ENCODE measurements around the gene EFNB2.
A peak's percentile ranks its signal among the peaks of the same experiment; 100 is the strongest.

Gene EFNB2

DNA sequence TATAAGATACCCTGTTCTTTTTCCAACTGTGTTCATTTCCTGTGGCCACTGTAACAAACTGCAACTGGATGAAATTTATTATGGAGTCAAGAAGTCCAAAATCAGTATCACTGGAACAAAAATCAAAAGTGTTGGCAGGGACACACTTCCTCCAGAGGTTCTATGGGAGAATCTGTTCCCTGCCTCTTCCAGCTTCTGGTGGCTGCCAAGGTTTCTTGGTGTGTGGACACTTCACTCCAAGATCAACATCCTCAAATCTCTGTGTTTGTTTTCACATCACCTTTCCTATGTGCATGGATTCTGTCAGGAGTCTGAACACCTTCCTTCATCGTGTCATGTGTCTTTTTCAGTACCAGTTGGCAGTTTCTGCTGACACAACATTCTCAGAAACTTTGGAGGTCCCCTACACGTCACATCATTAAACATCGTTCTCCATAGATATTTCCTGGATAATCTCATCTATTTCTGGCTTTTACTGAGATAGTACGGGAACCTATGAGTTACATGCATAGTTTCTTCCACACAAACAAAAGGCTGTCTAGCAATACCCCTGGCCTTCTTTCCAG is 15.2 kb upstream of the EFNB2 start:
- DNase-seq (ENCODE audit: low read depth): no peak

DNA sequence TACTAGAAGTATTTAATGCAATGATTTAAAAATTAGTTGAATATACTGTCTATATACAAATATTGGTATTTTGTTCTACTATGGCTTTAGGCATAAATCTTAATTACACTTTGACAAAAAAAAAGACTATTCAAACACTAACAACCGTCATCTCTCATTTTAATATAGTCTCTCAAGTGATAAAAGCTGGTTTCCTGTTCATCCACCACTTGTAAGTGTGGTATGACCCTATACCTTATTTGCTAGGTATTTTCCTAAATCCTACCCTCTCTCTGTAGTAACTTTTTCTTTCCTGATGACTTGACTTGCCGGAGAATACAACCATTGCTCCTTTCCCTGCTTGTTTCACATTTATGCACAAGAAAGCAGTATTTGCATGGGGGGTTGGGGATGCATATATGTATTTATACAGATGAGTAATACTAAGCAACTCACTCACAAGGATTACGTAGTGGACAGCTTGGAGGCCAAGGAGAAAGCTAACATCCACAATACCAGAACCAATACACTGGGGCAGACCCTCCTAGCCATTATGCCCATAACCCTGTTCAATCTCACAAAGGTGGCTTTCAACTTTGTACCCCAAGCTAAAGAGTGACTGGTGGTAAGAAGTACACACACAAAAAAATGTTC is 12.7 kb upstream of the EFNB2 start:
- DNase-seq (ENCODE audit: low read depth): no peak

DNA sequence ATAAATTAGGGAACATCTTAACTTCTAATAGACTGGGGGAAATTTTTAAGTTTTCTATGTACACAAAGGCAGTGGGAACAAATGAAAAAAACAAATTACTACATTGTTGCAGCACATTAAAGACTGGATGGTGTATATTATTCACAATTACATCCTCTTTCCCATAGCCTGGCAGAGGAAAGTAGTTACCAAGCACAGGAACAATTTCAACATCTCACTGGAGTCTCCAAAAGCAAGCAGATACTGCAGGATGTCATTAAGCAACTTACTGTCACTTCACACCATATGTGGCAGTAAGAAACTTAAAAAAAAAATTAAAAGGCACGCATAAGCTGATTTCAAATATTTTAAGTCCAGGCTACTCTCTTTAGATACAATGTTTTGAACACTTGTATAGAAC is 6.4 kb upstream of the EFNB2 start:
- DNase-seq (ENCODE audit: low read depth): no peak

DNA sequence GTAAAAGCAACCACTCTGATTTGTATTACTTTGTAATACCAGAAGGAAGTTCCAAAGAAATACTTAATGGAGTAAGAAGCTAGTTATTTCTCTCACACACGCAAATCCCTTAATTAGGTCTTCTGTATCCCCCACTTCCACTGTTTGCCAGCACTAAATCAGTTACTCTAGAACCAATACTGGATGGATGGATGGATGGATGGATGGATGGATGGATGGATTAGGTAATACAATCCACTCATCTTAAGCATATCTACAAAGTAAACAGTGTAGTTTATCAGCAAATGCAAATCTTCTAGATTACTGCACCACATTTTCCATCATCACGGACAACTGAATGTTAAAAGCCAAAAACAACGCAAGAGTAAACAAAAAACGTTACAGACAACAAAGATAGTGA is 5.2 kb upstream of the EFNB2 start:
- DNase-seq (ENCODE audit: low read depth): no peak

DNA sequence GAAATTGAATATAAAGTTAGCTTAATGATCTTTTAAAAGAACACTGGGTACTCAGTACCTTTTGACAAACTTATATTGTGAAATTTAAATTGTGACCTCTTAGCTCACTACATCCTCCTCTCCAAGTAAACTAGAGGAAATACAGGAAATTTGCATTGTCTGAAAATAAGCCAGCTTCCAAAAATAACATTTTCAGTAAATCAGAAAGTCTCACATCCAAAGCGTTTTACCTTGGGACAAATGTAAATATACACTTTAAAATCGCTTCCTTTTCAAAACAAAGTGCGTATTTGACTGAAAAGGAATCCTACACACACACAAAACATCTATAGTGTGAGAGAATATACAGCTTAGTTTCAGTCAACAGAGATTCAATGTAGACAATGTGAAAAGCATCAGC is 2.1 kb upstream of the EFNB2 start:
- no peak for DNase-seq (ENCODE audit: low read depth)

DNA sequence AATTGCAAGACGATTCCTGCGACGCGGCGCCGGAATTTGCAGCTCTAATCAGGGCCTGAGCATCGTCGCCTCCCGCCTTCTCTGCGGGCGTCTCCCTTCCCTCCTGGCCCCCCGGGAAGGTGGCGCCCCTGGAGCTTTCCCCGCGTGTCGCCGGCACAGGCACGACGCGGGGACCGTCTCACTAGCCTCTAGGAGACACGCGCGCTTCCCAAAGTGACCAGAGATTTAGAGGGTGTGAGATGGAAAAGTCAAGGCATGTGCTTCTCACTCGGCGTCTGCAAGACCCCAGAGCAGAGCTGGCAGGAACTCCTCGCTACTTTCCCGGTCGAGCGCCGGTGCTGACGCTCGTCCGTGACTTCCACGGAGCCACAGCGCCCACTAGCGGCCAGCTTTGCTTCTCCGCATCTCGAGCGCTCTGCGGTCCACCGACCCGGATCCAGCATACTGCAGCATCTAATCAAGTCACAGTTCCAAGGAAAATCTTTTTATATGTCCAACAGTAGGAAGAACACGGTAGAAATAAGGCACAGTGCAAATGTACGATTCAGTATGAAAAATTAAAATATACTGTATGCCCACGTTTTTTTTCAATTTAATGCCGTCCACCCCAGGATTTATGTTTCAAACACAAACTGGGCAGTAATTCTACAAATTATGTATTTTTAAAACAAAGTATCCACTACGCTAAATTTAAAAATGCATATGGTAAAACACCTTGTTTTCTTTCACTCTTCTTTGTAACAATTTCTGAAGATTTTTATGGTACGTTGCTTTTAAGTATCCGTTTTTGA is 977 bp upstream of the EFNB2 start:
- DNase-seq (ENCODE audit: low read depth): peak; percentile 74

DNA sequence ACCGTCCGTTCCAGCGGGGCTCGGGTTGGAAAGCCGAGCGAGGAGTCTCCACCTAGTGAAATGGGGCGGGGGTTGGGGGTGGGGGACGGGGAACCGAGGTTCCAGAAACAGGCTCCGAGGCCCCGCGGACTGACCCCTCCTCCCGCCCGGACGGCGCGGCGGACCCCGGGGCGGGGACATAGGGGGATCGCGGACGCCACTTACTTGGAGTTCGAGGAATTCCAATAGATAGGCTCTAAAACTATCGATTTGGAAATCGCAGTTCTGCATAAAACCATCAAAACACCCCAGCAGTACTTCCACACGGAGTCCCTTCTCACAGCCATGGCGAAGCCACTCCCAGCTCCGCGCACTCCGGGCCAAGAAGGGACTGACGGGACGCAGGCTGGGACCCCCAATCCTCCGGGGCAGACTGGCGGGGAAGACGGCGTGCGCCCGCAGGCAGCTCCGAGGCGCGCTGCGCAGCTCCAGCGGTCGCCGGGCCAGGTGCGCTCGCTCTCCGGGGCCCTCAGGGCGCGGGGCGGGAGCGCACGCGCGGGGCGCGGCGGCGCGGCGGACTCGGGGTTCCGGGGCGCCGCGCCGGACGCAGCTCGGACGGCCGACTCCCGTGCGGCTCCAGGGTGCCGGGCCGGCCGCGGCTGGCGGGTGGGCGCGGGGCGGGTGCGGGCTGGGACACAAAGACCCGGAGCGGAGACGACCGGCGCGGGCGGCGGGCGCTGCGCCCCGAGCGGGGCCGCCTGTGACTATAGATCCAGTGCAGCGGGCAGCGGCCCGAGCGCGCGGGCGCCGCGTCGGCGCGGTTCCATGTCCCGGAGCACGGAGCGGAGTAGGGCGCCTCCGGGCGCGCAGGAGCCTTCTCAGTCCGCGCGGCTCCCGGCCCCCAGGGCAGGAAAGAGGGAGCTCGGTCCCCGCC is 567 bp downstream of the EFNB2 start:
- DNase-seq (ENCODE audit: low read depth): no peak

DNA sequence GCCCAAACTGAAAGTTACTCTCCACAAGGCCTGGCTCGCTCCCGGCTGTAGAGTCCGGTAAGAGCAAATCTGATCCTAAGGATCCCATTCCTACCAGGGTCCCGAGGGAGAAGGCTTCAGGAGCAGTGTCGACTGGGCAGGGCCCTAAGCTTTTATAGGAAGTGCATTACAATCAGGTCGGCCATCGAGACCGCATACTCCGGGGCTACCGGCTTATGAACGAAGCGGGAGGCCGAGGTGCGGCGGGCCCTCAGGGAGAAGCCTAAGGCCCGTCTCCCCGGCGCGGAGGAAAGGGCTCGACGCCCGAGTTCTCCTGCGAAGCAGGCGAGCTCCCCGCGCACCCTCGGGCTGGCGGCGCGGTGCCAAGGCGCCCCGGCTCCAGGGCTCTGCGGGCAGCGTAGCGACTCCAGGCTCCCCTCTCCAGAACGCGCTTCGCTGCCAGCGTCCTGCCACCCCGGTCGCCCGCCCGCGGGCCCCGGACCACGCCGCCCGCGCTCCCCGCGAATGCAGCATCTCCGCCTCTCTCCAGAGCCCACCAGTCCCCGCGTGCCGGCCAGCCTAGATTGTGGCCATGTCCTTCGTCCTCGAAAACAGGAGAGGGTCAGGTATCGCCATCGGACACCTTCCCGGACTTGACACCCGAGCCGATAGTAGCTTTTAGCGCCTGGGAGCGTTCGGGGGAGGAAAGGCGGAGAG is 1.4 kb downstream of the EFNB2 start:
- DNase-seq (ENCODE audit: low read depth): no peak

DNA sequence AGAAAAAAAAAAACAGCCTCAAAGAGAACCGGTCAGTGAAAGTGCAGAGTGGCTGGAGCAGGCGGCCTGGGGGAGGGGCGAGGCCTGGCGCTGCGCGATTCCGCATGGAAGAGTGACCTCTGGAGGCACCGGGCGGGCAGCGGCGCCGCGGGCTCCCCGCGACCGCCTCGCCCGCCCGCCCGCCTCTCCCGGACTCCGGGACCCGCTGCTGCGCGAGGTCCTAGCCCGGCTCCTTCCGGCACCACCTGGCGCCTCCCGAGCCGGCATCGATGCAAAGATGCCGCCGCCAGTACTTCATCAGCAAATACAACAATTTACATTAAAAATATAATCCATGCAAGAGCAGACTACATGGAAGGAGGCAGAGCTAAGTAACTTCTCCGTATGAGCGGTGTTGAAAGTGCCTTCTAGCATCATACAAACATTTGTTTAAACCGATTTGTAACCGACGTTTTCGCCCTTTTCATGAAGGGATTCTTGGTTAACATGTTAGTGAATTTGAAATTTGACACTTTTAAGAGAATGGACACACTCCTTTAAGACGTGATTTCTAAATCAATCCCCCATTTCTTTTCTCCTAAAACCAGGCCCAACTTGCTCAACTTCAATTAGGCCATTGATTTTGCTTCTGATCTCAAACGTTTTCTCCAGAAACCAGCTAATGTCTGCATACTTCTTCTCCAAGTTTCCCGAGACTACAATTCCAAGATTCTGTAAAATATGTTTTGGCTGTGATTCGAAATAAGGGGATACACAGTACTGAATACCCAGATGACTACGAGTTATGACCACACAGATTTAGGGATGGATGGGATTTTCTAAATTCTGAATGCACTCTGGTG is 2.1 kb downstream of the EFNB2 start:
- DNase-seq (ENCODE audit: low read depth): no peak

DNA sequence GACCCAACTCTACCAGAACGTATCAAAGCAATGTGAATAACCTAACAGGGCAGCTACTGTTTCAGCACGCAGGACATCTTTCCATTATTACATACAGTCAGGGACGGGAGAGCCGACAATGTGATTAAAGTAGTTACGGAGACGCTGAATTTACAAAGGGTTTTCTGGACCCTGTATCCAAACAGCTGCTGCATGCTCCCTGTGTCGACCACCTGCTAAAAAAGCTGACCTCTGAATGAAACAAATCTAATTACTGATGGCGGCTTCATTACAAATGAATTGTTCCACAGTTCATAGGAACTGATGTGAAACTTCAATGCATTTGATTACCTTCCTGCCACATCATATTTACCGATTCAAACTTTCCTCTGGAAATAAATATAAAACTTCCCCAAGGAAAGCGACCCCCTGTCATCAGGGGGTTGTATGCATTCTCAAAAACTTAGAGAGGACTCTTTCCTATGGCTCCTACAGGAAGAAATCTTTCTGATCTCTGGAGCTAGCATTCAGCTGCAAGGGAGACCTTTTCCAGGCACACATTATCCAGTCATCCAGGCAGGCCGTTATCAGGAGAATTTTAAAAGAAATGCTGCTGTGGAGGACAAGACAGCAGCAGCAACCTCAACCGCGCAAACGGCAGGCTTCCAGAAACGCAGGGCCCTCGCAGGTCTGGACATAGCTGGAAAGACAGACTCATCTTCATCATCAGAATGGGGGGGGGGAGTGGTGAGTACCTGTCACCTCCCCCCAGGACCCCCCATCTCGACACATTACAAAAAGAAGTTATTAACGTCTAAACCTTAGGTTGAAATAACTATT is 3.1 kb downstream of the EFNB2 start:
- no peak for DNase-seq (ENCODE audit: low read depth)

DNA sequence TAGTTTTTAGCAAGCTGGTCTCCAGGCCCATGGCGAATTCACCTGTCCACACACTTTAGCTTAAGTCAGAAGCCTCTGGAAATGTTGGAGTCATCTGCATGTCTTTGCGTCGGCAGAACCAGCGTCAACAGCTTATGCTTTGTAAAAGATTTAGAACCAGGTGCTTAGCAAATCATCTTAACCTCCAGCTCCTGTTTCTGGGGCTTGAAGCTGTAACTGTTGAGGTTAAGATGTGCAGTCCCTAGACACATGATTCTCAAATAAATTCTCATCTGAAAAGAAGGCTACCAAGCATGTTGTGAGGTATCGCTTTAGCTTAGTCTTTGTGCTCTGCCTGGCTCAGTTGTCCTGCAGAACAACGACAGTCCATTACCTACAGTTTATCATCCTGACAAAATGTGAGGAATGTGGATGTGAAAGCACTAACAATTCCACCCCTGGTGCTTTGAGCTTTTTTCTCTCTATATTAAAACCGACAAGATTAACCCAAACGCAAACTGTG is 4.4 kb downstream of the EFNB2 start:
- no peak for DNase-seq (ENCODE audit: low read depth)

DNA sequence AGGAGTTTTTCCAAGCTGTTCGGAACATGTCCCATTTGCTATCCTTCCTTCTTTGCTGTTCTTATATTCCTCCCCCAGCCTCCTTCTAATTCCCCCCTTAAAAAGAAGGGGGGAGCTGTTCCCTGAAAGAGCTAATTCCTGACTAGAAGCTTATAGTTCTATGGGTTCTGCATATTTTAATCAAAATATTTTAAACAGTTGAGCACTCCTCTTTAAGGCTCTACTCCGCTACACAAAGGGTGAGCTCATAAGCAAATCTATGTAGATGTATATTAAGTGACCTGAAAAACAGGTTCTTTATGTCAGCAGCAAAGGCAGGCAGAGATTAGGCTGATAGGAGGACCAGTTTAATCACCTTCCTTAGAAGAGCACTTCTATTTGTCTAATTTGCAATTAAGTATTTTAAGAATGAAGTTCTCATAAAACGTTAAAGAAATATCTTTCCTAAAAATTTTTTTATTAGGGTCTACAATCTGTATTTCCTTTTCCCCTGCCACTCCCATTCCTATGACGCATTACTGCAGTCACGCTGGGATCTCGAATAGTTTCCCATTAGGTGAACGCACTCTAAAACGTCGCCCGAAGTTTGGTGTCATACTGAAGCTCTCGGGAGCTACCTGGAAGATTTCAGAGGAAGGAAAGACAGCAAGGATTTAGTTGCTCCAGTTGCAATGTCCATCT is 5.2 kb downstream of the EFNB2 start:
- DNase-seq (ENCODE audit: low read depth): no peak

DNA sequence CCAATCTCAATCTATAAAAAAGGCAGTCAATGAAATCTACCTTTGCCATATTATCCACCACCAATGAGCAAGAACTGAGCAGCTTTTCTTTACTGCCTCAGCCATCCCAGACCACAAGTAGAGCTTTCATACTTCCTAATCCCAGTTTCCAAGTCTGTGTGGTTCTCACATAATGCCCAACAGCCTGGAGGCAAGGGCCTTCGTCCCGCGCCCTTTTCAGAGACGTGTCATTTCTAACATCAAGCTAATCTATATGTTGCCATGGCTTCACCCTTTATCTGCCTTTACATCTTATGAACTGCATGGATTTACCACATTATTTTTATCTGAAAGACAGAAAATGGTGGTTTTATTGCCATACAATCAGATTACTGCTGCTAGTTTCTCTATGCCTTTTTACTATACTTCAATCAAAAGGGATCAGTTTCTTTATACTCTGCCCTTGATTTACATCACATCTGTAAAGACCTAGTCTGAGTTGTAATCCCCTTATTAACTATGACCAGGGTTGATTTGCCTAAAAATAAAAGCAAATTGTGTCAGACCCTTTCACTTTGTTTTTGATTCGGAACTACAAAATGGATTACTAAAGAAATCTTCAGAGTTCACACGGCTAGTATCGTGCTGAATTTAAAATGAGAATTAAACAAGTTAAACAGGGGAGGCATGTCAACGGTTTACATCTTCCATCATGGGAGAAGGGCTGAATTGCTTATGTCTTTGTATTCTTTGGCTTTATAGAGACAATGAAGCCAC is 5.9 kb downstream of the EFNB2 start:
- DNase-seq (ENCODE audit: low read depth): no peak

DNA sequence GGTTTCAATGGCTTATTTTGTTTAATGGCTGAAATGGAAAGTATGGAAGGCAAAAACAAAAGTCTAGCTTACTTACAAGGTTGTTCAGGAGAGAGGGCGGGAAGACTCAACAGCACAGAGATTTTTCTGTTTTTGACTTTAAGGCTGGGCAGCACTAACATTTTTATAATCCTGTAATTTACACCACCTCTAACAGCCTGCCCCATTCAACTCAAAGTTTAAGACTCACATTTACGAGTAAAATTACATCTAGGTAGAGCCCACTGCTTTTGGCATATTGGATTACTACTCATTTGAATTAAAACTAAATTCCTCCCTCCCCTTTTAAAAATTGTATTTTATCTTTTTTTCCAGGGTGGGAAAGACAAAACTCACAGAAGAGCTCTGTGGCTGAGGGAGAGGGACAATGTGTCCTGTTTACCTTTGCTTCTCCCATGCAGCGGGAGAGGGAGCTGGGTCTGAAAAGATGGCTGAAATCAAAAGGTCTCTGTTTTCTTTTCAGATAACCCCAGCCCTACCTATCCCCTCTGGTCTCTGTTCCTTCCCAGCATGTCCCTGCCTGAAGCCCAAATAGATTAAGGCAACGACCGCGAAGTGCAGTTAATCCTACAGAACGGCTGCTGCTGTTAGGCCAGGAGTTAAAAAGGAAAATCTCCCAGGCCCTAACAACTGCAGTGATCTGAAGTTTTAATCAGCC is 6.6 kb downstream of the EFNB2 start:
- no peak for DNase-seq (ENCODE audit: low read depth)

DNA sequence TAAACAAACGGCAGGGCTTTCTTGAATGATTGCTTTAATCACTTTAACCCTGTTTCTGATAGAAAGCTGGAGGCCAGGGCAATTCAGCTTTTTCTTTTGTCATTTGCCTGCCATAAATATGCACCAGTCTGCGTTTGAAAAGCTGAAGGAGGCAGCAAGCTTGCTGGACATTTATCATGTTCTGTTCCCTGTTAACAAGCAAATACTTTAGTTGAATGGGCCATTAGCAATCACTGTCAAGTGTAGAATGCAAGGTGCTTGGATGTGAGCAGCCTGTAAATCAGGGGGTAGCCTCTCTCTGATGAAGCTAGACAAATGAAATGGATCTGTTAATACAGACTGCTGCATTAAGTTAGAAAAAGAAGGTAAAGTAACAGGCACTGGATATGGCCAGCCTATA is 7.6 kb downstream of the EFNB2 start:
- DNase-seq (ENCODE audit: low read depth): no peak

DNA sequence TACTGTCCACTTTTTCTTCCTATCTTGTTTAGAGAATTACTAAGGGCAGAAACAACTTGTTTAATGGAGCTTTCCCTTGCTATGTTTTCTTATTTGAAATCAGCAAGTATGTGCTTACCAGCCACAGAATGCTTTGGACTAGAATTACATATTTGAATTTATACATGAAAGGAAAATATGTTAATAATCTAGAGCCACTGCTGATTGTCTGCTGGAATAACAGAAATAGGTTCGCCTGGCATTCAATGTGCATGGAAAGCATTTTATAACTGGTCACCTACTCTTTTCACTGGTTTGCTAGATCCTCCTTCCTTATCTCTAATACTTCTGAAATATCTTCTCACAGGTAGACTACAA is 8.0 kb downstream of the EFNB2 start:
- DNase-seq (ENCODE audit: low read depth): no peak

DNA sequence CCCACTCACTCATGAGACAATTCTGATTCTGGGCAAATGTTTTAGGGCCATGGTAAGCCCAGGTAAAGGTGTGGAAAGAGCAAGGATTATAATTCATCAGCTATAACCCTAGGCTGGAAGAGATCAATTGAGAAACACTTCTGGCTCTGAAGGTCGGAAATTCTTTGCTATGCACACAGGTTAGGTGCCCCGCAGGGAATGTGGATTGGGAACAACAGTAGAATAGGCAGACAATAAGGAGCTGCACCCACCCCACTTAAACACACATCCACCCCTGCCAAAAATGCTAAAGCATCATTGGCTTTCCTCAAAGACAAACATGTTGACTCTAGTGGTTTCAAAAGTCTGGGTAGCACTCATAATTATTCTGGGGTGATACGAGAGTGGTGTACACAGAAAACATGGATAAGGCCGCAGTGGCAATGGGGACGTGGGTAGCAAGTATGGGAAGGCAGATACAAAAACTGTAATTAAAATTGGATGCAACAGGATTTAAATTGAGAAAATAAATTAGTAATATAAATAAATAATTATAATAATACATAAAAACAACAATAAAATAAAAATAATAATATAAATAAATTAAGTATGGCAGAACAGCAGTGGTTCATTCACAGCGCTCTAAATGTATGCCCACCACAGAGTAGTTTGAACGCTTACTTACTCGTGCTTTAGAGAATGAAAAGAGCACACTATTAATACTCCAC is 8.6 kb downstream of the EFNB2 start:
- DNase-seq (ENCODE audit: low read depth): no peak
